Panc1 (cell line): ENCODE data around the gene TJP3. TPM values are rescaled to one million over a fixed set of nuclear protein-coding genes. Genes with fewer than 3 reads are reported as not detected.

Source experiments
- ATAC-seq: fragments of 200-7000 bp; cut with Tn5 transposase; 2 replicates; pipeline ENCODE4 v1.9.1; 2020; ENCODE audit warnings: mild to moderate bottlenecking, moderate library complexity
- BruUV-seq: library from RNA; stranded (reverse); fragments of 400-500 nt; replicated peaks from 2 replicates; lab custom pipeline; 2021; lab: Mats Ljungman, UMichigan
- CTCF ChIA-PET: fragments of 300-600 bp; sonication (Branson Sonifier 250); formaldehyde crosslinking; loops from one replicate; lab custom pipeline; 2022; ENCODE audit warnings: antibody characterized with exemption; lab: Charles Lee
- POLR2A ChIA-PET: fragments of 300-600 bp; sonication (Branson Sonifier 250); formaldehyde crosslinking; loops from one replicate; lab custom pipeline; 2022; ENCODE audit warnings: antibody characterized with exemption; lab: Charles Lee
- DNase-seq: peaks from one replicate; pipeline ENCODE4 v3.0.0-alpha.2; 2010; ENCODE audit warnings: low read depth, low spot score
- H3K27ac ChIP-seq: 2 replicates; pipeline ENCODE4 v1.5.1; 2011; ENCODE audit warnings: mild to moderate bottlenecking, low read length, inconsistent platforms
- H3K27me3 ChIP-seq: fragments of 200-500 bp; sonication (Bioruptor generic); 2 replicates; pipeline ENCODE4 v1.6.0; 2014; ENCODE audit warnings: low read length, inconsistent platforms; ENCODE audit not compliant: control insufficient read depth, insufficient read depth
- H3K36me3 ChIP-seq: fragments of 200-500 bp; sonication (Bioruptor generic); 2 replicates; pipeline ENCODE4 v1.5.1; 2014; ENCODE audit warnings: inconsistent platforms, mild to moderate bottlenecking, low read length, moderate library complexity; ENCODE audit not compliant: control insufficient read depth, insufficient read depth
- H3K4me1 ChIP-seq: 2 replicates; pipeline ENCODE4 v1.5.1; 2011; ENCODE audit warnings: inconsistent platforms, mild to moderate bottlenecking, low read length, moderate library complexity; ENCODE audit not compliant: control insufficient read depth, insufficient read depth
- H3K4me3 ChIP-seq, 2 experiments: 2 replicates each; pipeline ENCODE4 v1.5.1; 2011 to 2012; ENCODE audit warnings: low read depth in 2 of 2, low read length in 2 of 2, mild to moderate bottlenecking in 2 of 2, inconsistent platforms in 1 of 2, moderate library complexity in 1 of 2
- H3K9me3 ChIP-seq: fragments of 200-500 bp; sonication (Bioruptor generic); 2 replicates; pipeline ENCODE4 v1.5.1; 2014; ENCODE audit warnings: low read depth, mild to moderate bottlenecking, inconsistent platforms, low read length, moderate library complexity; ENCODE audit not compliant: control insufficient read depth, insufficient read depth
- POLR2AphosphoS5 ChIP-seq: IDR thresholded peaks from 2 replicates; pipeline ENCODE4 v1.6.1; 2012; ENCODE audit warnings: mild to moderate bottlenecking, low read depth, low read length, moderate library complexity
- SIN3A ChIP-seq: IDR thresholded peaks from 2 replicates; pipeline ENCODE4 v1.6.1; 2012; ENCODE audit warnings: low read depth, mild to moderate bottlenecking, low read length, moderate library complexity, borderline replicate concordance; ENCODE audit not compliant: insufficient read depth
- TCF7L2 ChIP-seq: IDR thresholded peaks from 2 replicates; pipeline ENCODE4 v1.6.1; 2011; ENCODE audit warnings: mild to moderate bottlenecking, low read depth, low read length, inconsistent platforms
- in situ Hi-C: cut with HindIII; loops from 2 replicates; pipeline ENCODE4 v1.10.0; 2016; ENCODE audit warnings: low sequenced_read_pairs, low pct_unique_long_range_greater_than_20kb
- intact Hi-C: fragments of 100-400 bp; cut with micrococcal nuclease; formaldehyde crosslinking; loops from one replicate; pipeline ENCODE4 v1.10.0; 2022; ENCODE audit not compliant: unreplicated experiment
- total RNA-seq: library from RNA; stranded (reverse); gene quantifications from one replicate; pipeline ENCODE4 v1.2.1, GENCODE V29; 2021; ENCODE audit not compliant: unreplicated experiment
- TF ChIP-seq, protein P1 (sequence below), 2 experiments: IDR thresholded peaks; 2 replicates each; pipeline ENCODE4 v1.6.1; 2011 to 2012; ENCODE audit warnings: low read depth in 2 of 2, control low read depth in 1 of 2, low read length in 1 of 2, mild to moderate bottlenecking in 1 of 2, moderate library complexity in 1 of 2; ENCODE audit not compliant: insufficient read depth in 1 of 2
- TF ChIP-seq, protein P2 (sequence below): fragments of 450-650 bp; IDR thresholded peaks from 2 replicates; pipeline ENCODE4 v1.5.1; 2017; ENCODE audit warnings: mild to moderate bottlenecking

The TJP3 gene
- total RNA-seq, 1 experiment from 2014 or later: 2.7 TPM

- in situ Hi-C loops: no loop called here
- DNase-seq (no peak), ATAC-seq (peak; percentile 79)
- Histone ChIP-seq H3K4me1 (no peaks in the 10 kb centered on the region), H3K9me3 (no peaks in the 10 kb centered on the region), H3K27me3 (no peaks in the 10 kb centered on the region), H3K36me3 (no peaks in the 10 kb centered on the region), H3K4me3 (no peak overlapping the region), H3K27ac (no peak overlapping the region)
- POLR2A ChIA-PET: interaction anchor here (0.6 kb wide), 1 partner anchor 168 kb away, joined by 7 read pairs; no protein-coding TSS in a partner anchor
- TF ChIP-seq SIN3A (no peak), POLR2AphosphoS5 (no peak), TCF7L2 (no peak)
- TF ChIP-seq, protein P1, sequence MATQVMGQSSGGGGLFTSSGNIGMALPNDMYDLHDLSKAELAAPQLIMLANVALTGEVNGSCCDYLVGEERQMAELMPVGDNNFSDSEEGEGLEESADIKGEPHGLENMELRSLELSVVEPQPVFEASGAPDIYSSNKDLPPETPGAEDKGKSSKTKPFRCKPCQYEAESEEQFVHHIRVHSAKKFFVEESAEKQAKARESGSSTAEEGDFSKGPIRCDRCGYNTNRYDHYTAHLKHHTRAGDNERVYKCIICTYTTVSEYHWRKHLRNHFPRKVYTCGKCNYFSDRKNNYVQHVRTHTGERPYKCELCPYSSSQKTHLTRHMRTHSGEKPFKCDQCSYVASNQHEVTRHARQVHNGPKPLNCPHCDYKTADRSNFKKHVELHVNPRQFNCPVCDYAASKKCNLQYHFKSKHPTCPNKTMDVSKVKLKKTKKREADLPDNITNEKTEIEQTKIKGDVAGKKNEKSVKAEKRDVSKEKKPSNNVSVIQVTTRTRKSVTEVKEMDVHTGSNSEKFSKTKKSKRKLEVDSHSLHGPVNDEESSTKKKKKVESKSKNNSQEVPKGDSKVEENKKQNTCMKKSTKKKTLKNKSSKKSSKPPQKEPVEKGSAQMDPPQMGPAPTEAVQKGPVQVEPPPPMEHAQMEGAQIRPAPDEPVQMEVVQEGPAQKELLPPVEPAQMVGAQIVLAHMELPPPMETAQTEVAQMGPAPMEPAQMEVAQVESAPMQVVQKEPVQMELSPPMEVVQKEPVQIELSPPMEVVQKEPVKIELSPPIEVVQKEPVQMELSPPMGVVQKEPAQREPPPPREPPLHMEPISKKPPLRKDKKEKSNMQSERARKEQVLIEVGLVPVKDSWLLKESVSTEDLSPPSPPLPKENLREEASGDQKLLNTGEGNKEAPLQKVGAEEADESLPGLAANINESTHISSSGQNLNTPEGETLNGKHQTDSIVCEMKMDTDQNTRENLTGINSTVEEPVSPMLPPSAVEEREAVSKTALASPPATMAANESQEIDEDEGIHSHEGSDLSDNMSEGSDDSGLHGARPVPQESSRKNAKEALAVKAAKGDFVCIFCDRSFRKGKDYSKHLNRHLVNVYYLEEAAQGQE (IDR thresholded peaks at IDR 0.05; ENCODE audit: insufficient read depth in 1 of 2, low read depth in 2 of 2, low read length in 1 of 2): no peak
- TF ChIP-seq, protein P2, sequence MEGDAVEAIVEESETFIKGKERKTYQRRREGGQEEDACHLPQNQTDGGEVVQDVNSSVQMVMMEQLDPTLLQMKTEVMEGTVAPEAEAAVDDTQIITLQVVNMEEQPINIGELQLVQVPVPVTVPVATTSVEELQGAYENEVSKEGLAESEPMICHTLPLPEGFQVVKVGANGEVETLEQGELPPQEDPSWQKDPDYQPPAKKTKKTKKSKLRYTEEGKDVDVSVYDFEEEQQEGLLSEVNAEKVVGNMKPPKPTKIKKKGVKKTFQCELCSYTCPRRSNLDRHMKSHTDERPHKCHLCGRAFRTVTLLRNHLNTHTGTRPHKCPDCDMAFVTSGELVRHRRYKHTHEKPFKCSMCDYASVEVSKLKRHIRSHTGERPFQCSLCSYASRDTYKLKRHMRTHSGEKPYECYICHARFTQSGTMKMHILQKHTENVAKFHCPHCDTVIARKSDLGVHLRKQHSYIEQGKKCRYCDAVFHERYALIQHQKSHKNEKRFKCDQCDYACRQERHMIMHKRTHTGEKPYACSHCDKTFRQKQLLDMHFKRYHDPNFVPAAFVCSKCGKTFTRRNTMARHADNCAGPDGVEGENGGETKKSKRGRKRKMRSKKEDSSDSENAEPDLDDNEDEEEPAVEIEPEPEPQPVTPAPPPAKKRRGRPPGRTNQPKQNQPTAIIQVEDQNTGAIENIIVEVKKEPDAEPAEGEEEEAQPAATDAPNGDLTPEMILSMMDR: no peak
- CTCF ChIA-PET: no interaction called here
- BruUV-seq: no TSS peak
- intact Hi-C loops: no loop called here
Measured at GRCh38 chr19:3743486-3743885, 35.3 kb downstream of the TJP3 start.

- TF ChIP-seq, protein P1 (IDR thresholded peaks at IDR 0.05; ENCODE audit: insufficient read depth in 1 of 2, low read depth in 2 of 2, low read length in 1 of 2): no peak
- no peak for TF ChIP-seq POLR2AphosphoS5
- no peak for TF ChIP-seq TCF7L2
- TF ChIP-seq, protein P2: no peak
- TF ChIP-seq SIN3A: no peak
- CTCF ChIA-PET: no interaction called here
Measured at GRCh38 chr19:3745363-3746045, 37.3 kb downstream of the TJP3 start.

More at GRCh38 chr19:3745363-3746045, 37.3 kb downstream of the TJP3 start:
- H3K36me3 ChIP-seq: no peaks in the 10 kb centered on the region
- H3K9me3 ChIP-seq: no peaks in the 10 kb centered on the region
- ATAC-seq: no peak
- no peak overlapping the region for H3K27ac ChIP-seq
- DNase-seq: no peak
- H3K4me1 ChIP-seq: no peaks in the 10 kb centered on the region
- no TSS peak for BruUV-seq
- intact Hi-C loops (no loop called here), in situ Hi-C loops (no loop called here)
- no peaks in the 10 kb centered on the region for H3K27me3 ChIP-seq
- POLR2A ChIA-PET: no interaction called here
- H3K4me3 ChIP-seq: no peak overlapping the region
